ENCODE data around the gene GEMIN8. TPM values are rescaled to one million over a fixed set of nuclear protein-coding genes. Genes with fewer than 3 reads are reported as not detected.

GEMIN8 gene
- total RNA-seq, 1 experiment from 2014 or later: 11.3 TPM

- Histone ChIP-seq H3K9ac (ENCODE audit: low read length) (no peak overlapping the region), H2AFZ (ENCODE audit: low read depth, low read length, poor library complexity, severe bottlenecking) (no peak overlapping the region), H3K79me2 (ENCODE audit: insufficient read depth, low read length) (no peaks in the 10 kb centered on the region), H3K27ac (ENCODE audit: low read depth, low read length) (no peak overlapping the region), H3K9me3 (ENCODE audit: control insufficient read depth in 1 of 2, insufficient read depth in 1 of 2, low read depth in 1 of 2, low read length in 2 of 2) (no peaks in the 10 kb centered on the region), H3K27me3 (ENCODE audit: insufficient read depth, low read length) (no peaks in the 10 kb centered on the region), H4K20me1 (ENCODE audit: insufficient read depth) (no peaks in the 10 kb centered on the region), H3K4me1 (ENCODE audit: control insufficient read depth in 1 of 2, insufficient read depth in 2 of 2, low read length in 2 of 2) (no peaks in the 10 kb centered on the region), H3K4me2 (ENCODE audit: low read length) (no peak overlapping the region), H3K36me3 (ENCODE audit: control insufficient read depth in 1 of 2, insufficient read depth in 2 of 2, low read length in 2 of 2) (no peaks in the 10 kb centered on the region), H3K9me2 (ENCODE audit: insufficient read depth) (no peaks in the 10 kb centered on the region), H3K4me3 (replicated peaks in 1 of 2; ENCODE audit: low read depth in 1 of 2, low read length in 2 of 2) (no peak overlapping the region)
- POLR2A ChIA-PET: no interaction called here
- RAD21 ChIA-PET (ENCODE audit: low non-redundant PET in 1 of 2, low total read pairs in 2 of 2, uncharacterized antibody in 2 of 2, unreplicated experiment in 2 of 2): no interaction called here
- CTCF ChIA-PET: no interaction called here
- no TSS peak for BruUV-seq (replicated peaks)
- intact Hi-C loops (cut with micrococcal nuclease): loop anchor here (1.0 kb wide), 1 partner anchor 1192 kb away; no protein-coding TSS in a partner anchor
- ATAC-seq (no peak), DNase-seq (ENCODE audit: low read depth, low spot score) (no peak)
- TF ChIP-seq FOSL1 (IDR thresholded peaks at IDR 0.05; ENCODE audit: low read depth) (no peak), RAD21 (IDR thresholded peaks at IDR 0.05; ENCODE audit: low read depth) (peak; percentile 60)
Observed at GRCh38 chrX:14051416-14051815, 21.7 kb upstream of the GEMIN8 start.

GRCh38 chrX:14050709-14051108, 21.0 kb upstream of the GEMIN8 start:
- no peak for ATAC-seq

More at GRCh38 chrX:14050709-14051108, 21.0 kb upstream of the GEMIN8 start:
- no peaks in the 10 kb centered on the region for H3K4me1 ChIP-seq (ENCODE audit: control insufficient read depth in 1 of 2, insufficient read depth in 2 of 2, low read length in 2 of 2)
- no peak overlapping the region for H3K27ac ChIP-seq (ENCODE audit: low read depth, low read length)
- no TSS peak for BruUV-seq (replicated peaks)
- no peaks in the 10 kb centered on the region for H3K9me3 ChIP-seq (ENCODE audit: control insufficient read depth in 1 of 2, insufficient read depth in 1 of 2, low read depth in 1 of 2, low read length in 2 of 2)
- H3K27me3 ChIP-seq (ENCODE audit: insufficient read depth, low read length): no peaks in the 10 kb centered on the region
- ChIA-PET RAD21 (ENCODE audit: low non-redundant PET in 1 of 2, low total read pairs in 2 of 2, uncharacterized antibody in 2 of 2, unreplicated experiment in 2 of 2) (no interaction called here), CTCF (no interaction called here), POLR2A (no interaction called here)
- DNase-seq (ENCODE audit: low read depth, low spot score): no peak
- H4K20me1 ChIP-seq (ENCODE audit: insufficient read depth): no peaks in the 10 kb centered on the region
- H3K9ac ChIP-seq (ENCODE audit: low read length): no peak overlapping the region
- H3K4me2 ChIP-seq (ENCODE audit: low read length): no peak overlapping the region
- no peak overlapping the region for H3K4me3 ChIP-seq (replicated peaks in 1 of 2; ENCODE audit: low read depth in 1 of 2, low read length in 2 of 2)
- no peaks in the 10 kb centered on the region for H3K79me2 ChIP-seq (ENCODE audit: insufficient read depth, low read length)
- no peak overlapping the region for H2AFZ ChIP-seq (ENCODE audit: low read depth, low read length, poor library complexity, severe bottlenecking)
- no peak for TF ChIP-seq ATF3 (IDR thresholded peaks at IDR 0.05)
- no peak for TF ChIP-seq SRF (IDR thresholded peaks at IDR 0.05; ENCODE audit: low read depth)
- intact Hi-C loops (cut with micrococcal nuclease): loop anchor here (1.0 kb wide), 1 partner anchor 1193 kb away; no protein-coding TSS in a partner anchor
- no peaks in the 10 kb centered on the region for H3K36me3 ChIP-seq (ENCODE audit: control insufficient read depth in 1 of 2, insufficient read depth in 2 of 2, low read length in 2 of 2)
- no peaks in the 10 kb centered on the region for H3K9me2 ChIP-seq (ENCODE audit: insufficient read depth)

All from HCT116 (cell line).